ENCODE results near the gene CDKN2B-AS1.

The CDKN2B-AS1 gene

GRCh38 chr9:22129133-22129532 is 134.5 kb downstream of the CDKN2B-AS1 start:
- no peak for DNase-seq

GRCh38 chr9:22129633-22130032 is 135.0 kb downstream of the CDKN2B-AS1 start:
- DNase-seq = no peak

- no peak for DNase-seq
Measured at GRCh38 chr9:22131817-22132216, 137.2 kb downstream of the CDKN2B-AS1 start.

GRCh38 chr9:22134390-22134789 is 139.8 kb downstream of the CDKN2B-AS1 start:
- DNase-seq = no peak

- DNase-seq = no peak
Measured at GRCh38 chr9:22136461-22137096, 142.0 kb downstream of the CDKN2B-AS1 start.

GRCh38 chr9:22138956-22139660 is 144.5 kb downstream of the CDKN2B-AS1 start:
- DNase-seq = no peak

- no peak for DNase-seq
Measured at GRCh38 chr9:22141908-22142307, 147.3 kb downstream of the CDKN2B-AS1 start.

GRCh38 chr9:22142671-22143070 is 148.1 kb downstream of the CDKN2B-AS1 start:
- DNase-seq = no peak

GRCh38 chr9:22143799-22144625 is 149.4 kb downstream of the CDKN2B-AS1 start:
- DNase-seq = no peak

GRCh38 chr9:22146604-22147003 is 152.0 kb downstream of the CDKN2B-AS1 start:
- DNase-seq = no peak

- no peak for DNase-seq
Measured at GRCh38 chr9:22147813-22148527, 153.4 kb downstream of the CDKN2B-AS1 start.

- no peak for DNase-seq
Measured at GRCh38 chr9:22148528-22148875, 153.9 kb downstream of the CDKN2B-AS1 start.

- DNase-seq = no peak
Measured at GRCh38 chr9:22148876-22149637, 154.5 kb downstream of the CDKN2B-AS1 start.

- no peak for DNase-seq
Measured at GRCh38 chr9:22154064-22154463, 159.5 kb downstream of the CDKN2B-AS1 start.

GRCh38 chr9:22156586-22156985 is 162.0 kb downstream of the CDKN2B-AS1 start:
- no peak for DNase-seq

GRCh38 chr9:22157276-22157675 is 162.7 kb downstream of the CDKN2B-AS1 start:
- DNase-seq = no peak

GRCh38 chr9:22157828-22158227 is 163.2 kb downstream of the CDKN2B-AS1 start:
- no peak for DNase-seq

- DNase-seq = no peak
Measured at GRCh38 chr9:22158271-22158670, 163.7 kb downstream of the CDKN2B-AS1 start.

GRCh38 chr9:22158927-22159346 is 164.3 kb downstream of the CDKN2B-AS1 start:
- peak; percentile 89 for DNase-seq

- DNase-seq = no peak
Measured at GRCh38 chr9:22159586-22159985, 165.0 kb downstream of the CDKN2B-AS1 start.

GRCh38 chr9:22160221-22160620 is 165.6 kb downstream of the CDKN2B-AS1 start:
- peak; percentile 1 for DNase-seq

- DNase-seq = no peak
Measured at GRCh38 chr9:22165144-22165543, 170.6 kb downstream of the CDKN2B-AS1 start.
